GM12873 (cell line): ENCODE measurements around the gene SENP1.

Experiments used
- TF ChIP-seq, protein P1 (sequence below): IDR thresholded peaks from 2 replicates; pipeline ENCODE4 v1.5.1; 2012; ENCODE audit warnings: low read depth, mild to moderate bottlenecking, moderate library complexity, low read length, control low read depth; ENCODE audit not compliant: insufficient read depth; ENCODE audit errors: missing control alignments

Gene SENP1

DNA sequence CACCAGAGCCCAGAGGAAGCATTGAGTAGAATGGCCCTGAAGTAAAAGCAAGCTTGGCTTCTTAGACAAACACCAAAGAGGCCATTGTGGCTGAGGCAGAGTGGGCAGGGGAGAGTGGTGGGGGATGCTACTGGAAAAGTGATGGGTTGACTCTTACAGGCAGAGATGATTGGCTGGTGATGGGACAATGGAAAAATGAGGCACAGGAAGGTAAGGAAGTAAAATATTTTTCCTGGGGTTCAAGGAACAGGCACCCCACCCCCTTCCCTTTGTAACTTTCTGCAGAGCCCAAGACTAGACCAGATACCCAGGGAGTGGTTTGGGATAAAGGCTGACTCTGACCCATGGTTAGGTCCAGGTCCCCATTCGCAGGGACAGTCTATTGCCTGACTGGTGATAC lies 66.7 kb downstream of the SENP1 start:
- TF ChIP-seq, protein P1, sequence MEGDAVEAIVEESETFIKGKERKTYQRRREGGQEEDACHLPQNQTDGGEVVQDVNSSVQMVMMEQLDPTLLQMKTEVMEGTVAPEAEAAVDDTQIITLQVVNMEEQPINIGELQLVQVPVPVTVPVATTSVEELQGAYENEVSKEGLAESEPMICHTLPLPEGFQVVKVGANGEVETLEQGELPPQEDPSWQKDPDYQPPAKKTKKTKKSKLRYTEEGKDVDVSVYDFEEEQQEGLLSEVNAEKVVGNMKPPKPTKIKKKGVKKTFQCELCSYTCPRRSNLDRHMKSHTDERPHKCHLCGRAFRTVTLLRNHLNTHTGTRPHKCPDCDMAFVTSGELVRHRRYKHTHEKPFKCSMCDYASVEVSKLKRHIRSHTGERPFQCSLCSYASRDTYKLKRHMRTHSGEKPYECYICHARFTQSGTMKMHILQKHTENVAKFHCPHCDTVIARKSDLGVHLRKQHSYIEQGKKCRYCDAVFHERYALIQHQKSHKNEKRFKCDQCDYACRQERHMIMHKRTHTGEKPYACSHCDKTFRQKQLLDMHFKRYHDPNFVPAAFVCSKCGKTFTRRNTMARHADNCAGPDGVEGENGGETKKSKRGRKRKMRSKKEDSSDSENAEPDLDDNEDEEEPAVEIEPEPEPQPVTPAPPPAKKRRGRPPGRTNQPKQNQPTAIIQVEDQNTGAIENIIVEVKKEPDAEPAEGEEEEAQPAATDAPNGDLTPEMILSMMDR = no peak

DNA sequence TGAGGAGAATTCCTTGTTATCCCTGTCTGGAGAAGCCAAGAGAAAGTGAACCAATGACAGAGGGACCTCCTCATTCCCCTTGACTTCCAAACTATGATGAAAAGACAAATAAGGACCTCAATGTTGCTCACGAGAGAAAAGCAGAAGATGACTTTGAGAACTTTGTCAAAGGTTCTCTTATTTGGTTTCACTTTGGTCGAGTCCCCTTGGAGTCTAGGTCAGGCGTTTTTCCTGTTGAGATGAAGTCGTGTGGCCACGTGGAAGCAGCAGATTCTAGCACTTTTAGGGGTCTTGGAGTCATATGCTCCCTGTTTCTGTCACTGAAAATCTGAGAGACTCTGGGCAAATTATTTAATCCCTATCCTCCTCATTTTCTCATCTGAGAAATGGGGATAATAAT lies 67.8 kb downstream of the SENP1 start:
- TF ChIP-seq, protein P1 = no peak

DNA sequence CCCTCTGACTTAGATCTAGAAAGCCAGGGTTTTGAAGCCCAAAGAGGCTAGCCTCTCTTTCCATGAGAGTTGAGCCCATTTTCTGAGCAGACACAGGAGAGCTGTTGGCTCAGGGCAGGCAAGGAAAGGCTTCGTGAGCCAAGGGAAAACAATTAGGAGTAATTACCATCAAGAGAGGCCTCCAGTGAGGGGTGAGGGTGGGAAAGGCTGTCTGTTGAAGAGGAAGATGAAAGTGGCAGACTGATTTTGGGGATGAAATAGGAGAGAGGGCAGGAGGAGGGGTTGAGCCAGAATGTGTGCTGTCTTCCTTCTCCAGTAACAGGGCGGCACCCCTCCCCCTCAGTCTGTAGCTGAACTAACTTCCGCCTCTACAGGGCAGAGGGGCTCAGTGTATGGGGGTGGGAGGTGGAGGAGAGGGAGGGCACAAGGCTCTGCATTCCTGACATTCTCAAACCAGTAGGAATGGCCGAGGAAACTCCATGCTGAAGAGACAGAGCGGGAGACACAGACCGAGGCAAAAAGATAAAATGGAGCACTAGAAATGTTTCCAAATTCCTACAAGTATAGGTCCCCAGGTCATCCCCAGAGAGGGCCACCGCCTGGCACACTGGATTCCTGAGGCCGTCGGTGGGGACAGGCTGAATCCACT lies 68.5 kb downstream of the SENP1 start:
- TF ChIP-seq, protein P1 = no peak

DNA sequence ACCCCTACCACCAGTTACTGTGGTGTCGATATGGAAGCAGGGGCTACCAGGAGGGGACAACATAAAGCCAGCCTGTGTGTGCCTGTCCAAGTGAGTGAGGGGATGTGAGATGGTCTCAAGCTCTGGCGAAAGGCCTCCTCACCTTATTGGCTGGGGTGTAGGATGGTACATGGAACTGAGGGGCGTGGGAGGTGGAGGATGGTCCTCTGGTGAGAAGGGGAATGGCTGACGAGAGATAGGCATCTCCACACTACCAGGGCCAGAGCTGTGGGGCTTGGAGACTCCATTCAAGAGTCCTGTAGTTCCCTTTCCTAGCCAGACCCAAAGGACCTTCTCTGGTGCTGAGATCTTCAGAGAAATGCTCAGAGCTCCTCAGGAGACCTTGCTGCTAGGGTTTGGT lies 69.1 kb downstream of the SENP1 start:
- TF ChIP-seq, protein P1 = no peak

DNA sequence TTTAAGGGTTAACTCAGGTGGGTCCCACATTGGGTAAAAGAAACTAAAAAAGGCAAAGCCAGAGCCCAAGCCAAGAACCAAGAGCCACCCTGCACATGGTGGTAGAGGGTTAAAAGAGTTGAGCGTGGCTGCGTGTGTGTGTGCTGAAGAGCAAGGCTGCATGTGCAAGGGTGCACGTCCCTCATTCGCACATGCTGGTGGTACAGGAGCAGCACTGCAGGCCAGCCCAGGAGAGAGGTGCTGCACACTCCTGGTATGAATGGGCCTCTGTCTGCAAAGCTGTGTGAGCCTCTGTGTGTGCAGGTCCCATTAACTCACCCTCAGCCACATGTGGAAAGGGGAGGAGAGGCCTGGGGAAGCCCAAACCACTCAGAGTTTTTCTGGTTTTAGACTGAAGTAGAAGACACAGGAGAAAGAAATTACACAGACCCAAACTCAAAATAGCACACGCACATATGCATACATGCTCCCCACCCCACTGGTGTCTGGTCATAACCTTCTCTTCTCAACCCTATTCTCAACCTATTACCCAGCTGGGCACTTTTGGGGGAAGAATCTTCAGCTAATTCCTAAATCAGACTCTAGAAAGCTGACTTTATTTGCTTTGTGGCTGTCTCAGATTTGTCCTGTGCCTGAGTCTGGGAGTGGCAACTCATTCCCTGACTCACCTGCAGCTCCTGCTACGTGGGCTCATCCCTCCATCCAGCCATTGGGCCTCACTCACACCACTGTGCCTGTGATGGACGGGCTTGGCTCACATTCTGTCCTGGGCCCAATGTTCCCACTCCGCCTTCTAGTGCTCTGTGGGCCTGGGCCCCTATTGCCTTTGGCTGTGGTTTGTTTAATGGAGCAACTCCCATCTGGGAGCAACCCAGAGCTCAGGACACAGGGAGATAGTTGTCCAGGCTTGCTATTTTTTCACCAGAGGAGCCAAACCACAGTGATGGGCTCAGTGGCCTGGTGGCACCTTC lies 70.8 kb downstream of the SENP1 start:
- TF ChIP-seq, protein P1 = no peak

DNA sequence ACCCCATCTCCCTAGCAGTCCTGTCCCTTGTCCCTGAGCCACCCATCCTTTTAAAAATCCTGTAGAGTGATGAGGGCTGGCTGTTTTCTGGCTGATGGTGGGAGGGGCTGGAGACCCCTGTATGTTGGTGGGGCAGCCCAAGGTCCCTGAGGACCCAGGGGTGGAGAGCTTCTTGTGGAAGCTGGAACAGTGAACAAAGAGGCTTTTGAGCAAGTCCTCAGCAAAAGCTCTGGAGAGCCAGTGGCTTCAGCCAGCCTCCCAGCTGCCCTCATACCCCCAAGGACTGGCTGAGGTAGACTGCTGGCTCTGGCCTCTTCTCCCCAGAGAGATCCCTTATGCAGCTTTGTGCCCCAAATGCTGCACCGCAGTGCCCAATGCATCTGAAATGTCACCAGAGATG lies 72.4 kb downstream of the SENP1 start:
- TF ChIP-seq, protein P1 = no peak

DNA sequence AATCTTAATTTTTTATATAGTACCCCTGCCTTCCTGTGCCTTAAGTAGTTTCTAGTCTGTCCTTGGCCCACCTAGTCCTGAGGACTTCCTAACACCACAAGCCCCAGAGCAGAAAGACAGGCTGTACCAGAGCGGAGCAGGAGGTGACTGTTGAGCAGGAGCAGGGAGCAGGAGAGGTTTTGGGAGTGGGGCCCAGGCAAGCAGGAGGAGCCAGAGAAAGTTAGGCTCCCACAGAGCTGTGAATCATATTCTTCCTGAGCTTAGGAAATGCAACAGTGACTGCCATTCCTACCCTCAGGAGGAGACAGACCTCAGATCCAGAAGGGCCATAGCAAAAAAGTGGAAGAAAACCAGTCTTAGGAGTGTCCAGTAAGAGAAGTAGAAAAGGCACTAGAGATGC lies 73.3 kb downstream of the SENP1 start:
- TF ChIP-seq, protein P1 = no peak
